ENCODE data around the gene VPS13D.
"Not testable (repeated sequence)": the region's sequence is repeated elsewhere in the genome, so short reads cannot be mapped to it uniquely, and the experiment has no call there.

Gene VPS13D

DNA sequence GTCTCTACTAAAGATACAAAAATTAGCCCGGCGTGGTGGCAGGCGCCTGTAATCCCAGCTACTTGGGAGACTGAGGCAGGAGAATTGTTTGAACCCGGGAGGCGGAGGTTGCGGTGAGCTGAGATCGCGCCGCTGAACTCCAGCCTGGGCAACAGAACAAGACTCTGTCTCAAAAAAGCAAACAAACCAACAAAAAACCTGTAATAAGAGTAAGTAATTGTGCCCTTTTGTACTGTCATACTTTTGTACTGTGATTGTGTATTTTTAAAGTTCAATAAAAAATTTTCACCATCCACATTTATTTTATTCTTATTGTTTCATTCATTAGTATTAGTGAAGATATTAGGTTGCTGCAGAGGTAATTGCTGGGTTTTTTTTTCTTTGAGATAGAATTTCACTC is 292.9 kb downstream of the VPS13D start:
- not testable (repeated sequence) for H3K4me3 Mint-ChIP-seq; DNase-seq (ENCODE audit: low spot score in 2 of 2); H3K9me3 Mint-ChIP-seq; H3K4me1 Mint-ChIP-seq; H3K36me3 Mint-ChIP-seq; H3K27me3 Mint-ChIP-seq; H3K27ac Mint-ChIP-seq; ATAC-seq (ENCODE audit: low read depth)

- DNase-seq (ENCODE audit: low spot score in 2 of 2) = no peak
- Mint-ChIP-seq H3K4me3 (no peak overlapping the region), H3K27ac (no peak overlapping the region), H3K4me1 (no peaks in the 10 kb centered on the region), H3K27me3 (peaks cover 4% of the 10 kb centered on the region), H3K36me3 (no peaks in the 10 kb centered on the region), H3K9me3 (peaks cover 1% of the 10 kb centered on the region)
- no peak for ATAC-seq (ENCODE audit: low read depth)
These were observed 294.4 kb downstream of the VPS13D start for GRCh38 chr1:12524266-12524665.

- no peak overlapping the region for H3K4me3 Mint-ChIP-seq
- no peaks in the 10 kb centered on the region for H3K27me3 Mint-ChIP-seq
- DNase-seq (ENCODE audit: low spot score in 2 of 2) (no peak), ATAC-seq (ENCODE audit: low read depth) (no peak)
- no peaks in the 10 kb centered on the region for H3K36me3 Mint-ChIP-seq
- no peak overlapping the region for H3K27ac Mint-ChIP-seq
- H3K4me1 Mint-ChIP-seq = no peaks in the 10 kb centered on the region
- H3K9me3 Mint-ChIP-seq = peaks cover 1% of the 10 kb centered on the region
These were observed 295.7 kb downstream of the VPS13D start for GRCh38 chr1:12525311-12526181.

- H3K4me1 Mint-ChIP-seq = no peaks in the 10 kb centered on the region
These were observed 297.7 kb downstream of the VPS13D start for GRCh38 chr1:12527564-12527963.

DNA sequence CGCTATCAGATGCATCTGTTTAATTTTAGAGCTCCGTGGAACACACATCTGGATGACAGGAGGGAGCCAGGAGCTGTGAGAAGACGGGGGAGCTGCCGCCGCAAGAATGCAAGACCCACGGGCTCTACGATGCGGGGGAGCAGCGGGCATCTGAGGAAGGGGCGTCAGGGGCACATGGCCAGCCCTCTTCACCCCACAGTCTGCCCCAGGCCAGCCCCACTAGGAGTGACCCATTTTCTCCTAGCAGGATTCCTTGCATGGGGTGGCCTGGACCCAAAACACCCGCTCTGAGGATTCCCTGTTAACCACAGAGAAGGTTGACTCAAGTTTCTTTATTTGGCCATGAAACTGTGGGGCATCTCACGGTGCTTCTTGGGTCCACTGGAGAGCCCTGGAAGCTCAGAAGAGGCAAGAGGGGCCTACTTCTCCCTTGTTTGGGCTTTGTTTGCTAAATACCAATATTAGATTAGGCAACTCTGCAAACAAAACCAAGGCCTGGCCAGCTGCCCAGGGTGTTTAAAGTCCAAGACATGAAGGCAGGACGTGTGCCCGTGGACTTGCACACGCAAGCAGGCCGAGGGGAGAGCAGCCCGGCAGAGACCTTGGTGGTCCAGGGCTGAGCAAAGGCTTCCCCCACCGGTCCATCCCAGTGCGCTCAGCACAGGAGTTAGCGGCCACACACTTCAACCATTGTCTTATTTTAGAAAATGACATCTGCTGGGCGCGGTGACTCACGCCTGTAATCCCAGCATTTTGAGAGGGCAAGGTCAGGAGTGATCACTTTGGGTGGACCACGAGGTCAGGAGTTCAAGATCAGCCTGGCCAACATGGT is 298.4 kb downstream of the VPS13D start:
- Mint-ChIP-seq H3K9me3 (peaks cover 1% of the 10 kb centered on the region), H3K27me3 (no peaks in the 10 kb centered on the region), H3K4me3 (no peak overlapping the region), H3K27ac (no peak overlapping the region), H3K4me1 (no peaks in the 10 kb centered on the region), H3K36me3 (no peaks in the 10 kb centered on the region)
- ATAC-seq (ENCODE audit: low read depth) = no peak
- no peak for DNase-seq (ENCODE audit: low spot score in 2 of 2)

More at GRCh38 chr1:12527564-12527963, 297.7 kb downstream of the VPS13D start:
- H3K4me3 Mint-ChIP-seq = no peak overlapping the region
- no peaks in the 10 kb centered on the region for H3K36me3 Mint-ChIP-seq
- no peaks in the 10 kb centered on the region for H3K27me3 Mint-ChIP-seq
- no peak overlapping the region for H3K27ac Mint-ChIP-seq
- no peak for DNase-seq (ENCODE audit: low spot score in 2 of 2)
- peaks cover 1% of the 10 kb centered on the region for H3K9me3 Mint-ChIP-seq
- no peak for ATAC-seq (ENCODE audit: low read depth)

DNA sequence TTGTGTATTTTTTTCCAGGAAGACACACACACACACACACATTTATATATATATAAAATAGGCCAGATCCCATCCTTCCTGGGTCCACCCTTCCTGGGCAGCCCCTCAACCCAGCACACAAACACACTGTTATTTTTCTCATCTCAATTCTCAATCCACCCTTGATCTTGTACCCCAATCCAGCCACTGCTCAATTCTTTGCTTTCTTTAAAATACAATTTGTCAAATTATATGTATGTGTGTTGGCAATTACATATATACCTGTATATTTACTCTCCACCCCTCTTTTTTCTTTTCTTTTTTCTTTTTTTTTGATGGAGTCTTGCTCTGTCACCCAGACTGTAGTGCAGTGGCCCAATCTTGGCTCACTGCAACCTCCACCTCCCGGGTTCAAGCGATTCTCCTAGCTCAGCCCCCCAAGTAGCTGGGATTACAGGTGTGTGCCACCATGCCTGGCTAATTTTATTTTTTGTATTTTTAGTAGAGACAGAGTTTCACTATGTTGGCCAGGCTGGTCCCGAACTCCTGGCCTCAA is 299.9 kb downstream of the VPS13D start:
- no peaks in the 10 kb centered on the region for H3K27me3 Mint-ChIP-seq
- H3K27ac Mint-ChIP-seq = no peak overlapping the region
- no peaks in the 10 kb centered on the region for H3K9me3 Mint-ChIP-seq
- no peaks in the 10 kb centered on the region for H3K36me3 Mint-ChIP-seq
- ATAC-seq (ENCODE audit: low read depth) (no peak), DNase-seq (ENCODE audit: low spot score in 2 of 2) (no peak)
- no peak overlapping the region for H3K4me3 Mint-ChIP-seq
- H3K4me1 Mint-ChIP-seq = no peaks in the 10 kb centered on the region

DNA sequence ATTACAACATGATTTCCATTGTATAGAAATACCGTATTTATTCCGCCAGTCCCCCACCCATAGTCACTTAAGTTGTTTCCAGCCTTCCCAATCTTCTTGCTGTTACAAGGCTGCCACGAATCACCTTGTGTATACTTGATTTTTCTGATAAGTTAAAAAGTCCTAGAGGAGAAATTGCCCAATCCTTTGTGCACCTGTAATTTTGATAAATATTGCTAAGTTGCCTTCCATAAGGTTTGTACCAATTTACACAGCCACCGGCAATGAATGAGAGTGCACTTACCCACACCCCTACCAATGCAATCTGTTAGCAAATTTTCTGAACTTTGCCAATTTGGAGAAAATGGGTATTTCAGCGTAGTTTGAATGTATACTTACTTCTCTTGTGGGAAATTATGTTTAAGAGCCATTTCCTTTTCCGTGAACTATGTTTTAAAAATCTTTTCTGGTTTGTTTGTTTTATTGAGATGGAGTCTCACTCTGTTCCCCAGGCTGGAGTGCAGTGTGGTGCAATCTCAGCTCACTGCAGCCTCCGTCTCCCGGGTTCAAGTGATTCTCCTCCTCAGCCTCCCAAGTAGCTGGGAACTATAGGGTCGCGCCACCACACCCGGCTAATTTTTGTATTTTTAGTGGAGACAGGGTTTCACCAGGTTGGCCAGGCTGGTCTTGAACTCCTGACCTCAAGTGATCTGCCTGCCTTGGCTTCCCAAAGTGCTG is 300.8 kb downstream of the VPS13D start:
- Mint-ChIP-seq H3K4me3 (no peak overlapping the region), H3K4me1 (no peaks in the 10 kb centered on the region), H3K27ac (no peak overlapping the region), H3K36me3 (no peaks in the 10 kb centered on the region), H3K9me3 (peaks cover 4% of the 10 kb centered on the region), H3K27me3 (no peaks in the 10 kb centered on the region)
- DNase-seq (ENCODE audit: low spot score in 2 of 2) = no peak
- no peak for ATAC-seq (ENCODE audit: low read depth)

GRCh38 chr1:12531179-12531499 is 301.3 kb downstream of the VPS13D start:
- Mint-ChIP-seq H3K27ac (no peak overlapping the region), H3K4me1 (no peaks in the 10 kb centered on the region), H3K36me3 (peaks cover 1% of the 10 kb centered on the region), H3K27me3 (no peaks in the 10 kb centered on the region), H3K4me3 (no peak overlapping the region), H3K9me3 (peaks cover 7% of the 10 kb centered on the region)
- ATAC-seq (ENCODE audit: low read depth) = no peak
- DNase-seq (ENCODE audit: low spot score in 2 of 2) = no peak

DNA sequence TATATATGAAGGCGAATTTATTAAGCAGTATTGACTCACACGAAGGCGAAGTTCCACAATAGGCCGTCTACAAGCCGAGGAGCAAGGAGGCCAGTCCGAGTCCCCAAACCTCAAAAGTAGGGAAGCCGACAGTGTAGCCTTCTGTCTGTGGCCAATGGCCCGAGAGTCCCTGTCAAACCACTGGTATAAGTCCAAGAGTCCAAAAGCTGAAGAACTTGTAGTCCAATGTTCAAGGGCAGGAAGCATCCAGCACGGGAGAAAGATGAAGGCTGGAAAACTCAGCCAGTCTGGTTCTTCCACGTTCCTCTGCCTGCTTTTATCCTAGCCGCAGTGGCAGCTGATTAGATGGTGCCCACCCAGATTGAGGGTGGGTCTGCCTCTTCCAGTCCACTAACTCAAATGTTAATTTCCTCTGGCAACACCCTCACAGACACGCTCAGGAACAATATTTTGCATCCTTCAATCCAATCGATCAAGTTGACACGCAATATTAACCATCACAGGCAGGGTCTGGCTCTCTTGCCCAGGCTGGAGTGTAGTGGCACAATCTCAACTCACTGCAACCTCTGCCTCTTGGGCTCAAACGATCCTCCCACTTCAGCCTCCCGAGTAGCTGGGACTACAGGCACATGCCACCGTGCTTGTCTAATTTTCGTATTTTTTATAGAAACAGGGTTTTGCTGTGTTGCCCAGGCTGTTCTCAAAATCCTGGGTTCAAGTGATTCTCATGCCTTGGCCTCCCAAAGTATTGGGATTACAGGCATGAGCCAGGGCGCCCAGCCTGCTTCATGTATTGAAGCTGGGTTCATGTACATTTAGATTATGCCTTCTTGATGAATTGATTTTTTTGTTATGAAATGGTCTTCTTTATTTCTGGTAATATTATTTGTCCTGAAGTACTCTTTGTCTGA is 302.8 kb downstream of the VPS13D start:
- Mint-ChIP-seq H3K9me3 (peaks cover 16% of the 10 kb centered on the region), H3K4me3 (no peak overlapping the region), H3K27me3 (peaks cover 3% of the 10 kb centered on the region), H3K4me1 (no peaks in the 10 kb centered on the region), H3K36me3 (peaks cover 13% of the 10 kb centered on the region), H3K27ac (no peak overlapping the region)
- no peak for DNase-seq (ENCODE audit: low spot score in 2 of 2)
- no peak for ATAC-seq (ENCODE audit: low read depth)

DNA sequence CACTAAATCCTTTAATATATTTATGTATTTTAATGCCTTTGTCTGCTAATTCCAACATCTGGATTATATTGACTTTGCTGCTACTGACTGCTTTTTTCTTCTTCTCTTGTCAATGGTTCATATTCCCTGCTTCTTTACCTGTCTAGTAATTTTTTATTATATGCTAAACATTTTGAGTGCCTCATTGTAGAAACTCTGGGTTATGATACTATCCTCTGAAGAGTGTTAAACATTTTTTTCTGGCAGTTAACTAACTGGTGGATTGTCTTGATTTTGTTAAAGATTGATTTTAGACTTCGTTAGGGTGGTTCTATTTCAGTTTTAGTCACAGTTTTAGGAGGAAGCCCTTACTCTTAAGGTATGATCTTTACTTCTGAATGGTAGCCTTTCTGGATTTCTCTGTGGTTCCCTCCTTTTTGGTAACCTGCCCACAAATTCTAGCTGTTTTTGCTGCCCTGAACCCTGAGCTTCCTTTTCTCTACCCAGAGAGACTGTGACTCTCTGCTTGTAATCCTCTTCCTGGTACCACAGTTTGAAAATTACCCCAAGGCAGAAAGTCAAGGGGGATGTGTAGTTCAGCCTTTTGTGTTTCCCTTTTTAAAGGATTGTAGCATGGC is 306.3 kb downstream of the VPS13D start:
- Mint-ChIP-seq H3K9me3 (peaks cover 16% of the 10 kb centered on the region), H3K36me3 (peaks cover 13% of the 10 kb centered on the region), H3K4me1 (no peaks in the 10 kb centered on the region), H3K4me3 (no peak overlapping the region), H3K27me3 (peaks cover 4% of the 10 kb centered on the region), H3K27ac (no peak overlapping the region)
- DNase-seq (ENCODE audit: low spot score in 2 of 2) (no peak), ATAC-seq (ENCODE audit: low read depth) (no peak)

- Mint-ChIP-seq H3K27me3 (peaks cover 9% of the 10 kb centered on the region), H3K4me3 (no peak overlapping the region), H3K4me1 (no peaks in the 10 kb centered on the region), H3K27ac (no peak overlapping the region), H3K9me3 (peaks cover 16% of the 10 kb centered on the region), H3K36me3 (peaks cover 13% of the 10 kb centered on the region)
- DNase-seq (ENCODE audit: low spot score in 2 of 2) = no peak
- no peak for ATAC-seq (ENCODE audit: low read depth)
These were observed 307.5 kb downstream of the VPS13D start for GRCh38 chr1:12537294-12537693.

DNA sequence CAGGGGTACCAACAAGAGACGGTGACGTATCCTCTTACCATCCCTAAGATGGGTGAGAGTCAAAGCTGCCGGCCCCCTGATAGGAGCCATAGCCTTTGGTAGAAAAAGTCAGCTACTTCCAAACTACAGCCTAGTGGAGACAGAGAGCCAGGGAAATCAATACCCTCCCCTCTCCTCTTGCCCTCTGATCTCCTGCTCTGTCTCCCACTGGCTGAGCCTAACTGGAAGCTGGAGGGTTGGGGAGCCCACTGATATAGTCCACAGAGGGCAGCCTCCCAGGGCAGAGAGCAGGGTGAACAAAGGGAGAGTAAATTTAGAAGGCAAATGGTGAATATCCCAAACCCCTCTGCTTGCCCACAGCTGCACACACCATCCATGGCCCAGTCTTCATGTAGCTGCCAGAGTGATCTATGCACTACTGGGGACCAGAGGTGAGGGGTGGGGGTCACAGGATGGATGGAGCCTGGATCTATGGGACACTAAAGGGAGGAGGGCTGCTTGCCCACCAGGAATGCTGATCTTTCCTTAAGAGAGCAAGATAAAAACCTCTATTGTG is 308.2 kb downstream of the VPS13D start:
- Mint-ChIP-seq H3K27me3 (peaks cover 10% of the 10 kb centered on the region), H3K9me3 (peaks cover 16% of the 10 kb centered on the region), H3K4me3 (no peak overlapping the region), H3K4me1 (no peaks in the 10 kb centered on the region), H3K36me3 (peaks cover 13% of the 10 kb centered on the region), H3K27ac (no peak overlapping the region)
- ATAC-seq (ENCODE audit: low read depth) (no peak), DNase-seq (ENCODE audit: low spot score in 2 of 2) (no peak)

Data from memory B cell (primary cell).